Colon (tissue), 2 donors: ENCODE measurements around the gene PDE8B.
"Not testable (repeated sequence)": the region's sequence is repeated elsewhere in the genome, so short reads cannot be mapped to it uniquely, and the experiment has no call there.

Experiments used
- FAIRE-seq: peaks from 2 replicates; lab custom pipeline; 2012; peaks lifted over from hg19 to GRCh38; lab: Jason Lieb, UNC
- donor health status: control.
- donor health status: control.

PDE8B gene

GRCh38 chr5:77449277-77449676 lies 238.8 kb downstream of the PDE8B start:
- no peak for FAIRE-seq

- FAIRE-seq = no peak
Measured at GRCh38 chr5:77449981-77450380, 239.5 kb downstream of the PDE8B start.

GRCh38 chr5:77452351-77452750 lies 241.9 kb downstream of the PDE8B start:
- no peak for FAIRE-seq

GRCh38 chr5:77454123-77454522 lies 243.6 kb downstream of the PDE8B start:
- no peak for FAIRE-seq

GRCh38 chr5:77461287-77461686 lies 250.8 kb downstream of the PDE8B start:
- FAIRE-seq = no peak

- FAIRE-seq = no peak
Measured at GRCh38 chr5:77463905-77464304, 253.4 kb downstream of the PDE8B start.

- not testable (repeated sequence) for FAIRE-seq
Measured at GRCh38 chr5:77468875-77469274, 258.4 kb downstream of the PDE8B start.

GRCh38 chr5:77475041-77475440 lies 264.6 kb downstream of the PDE8B start:
- not testable (repeated sequence) for FAIRE-seq
